K562 (cell line): ENCODE data around the gene MARCHF7. TPM values are rescaled to one million over a fixed set of nuclear protein-coding genes. Genes with fewer than 3 reads are reported as not detected.

Source experiments
- ATAC-seq: fragments of 200-7000 bp; cut with Tn5 transposase; 3 replicates; pipeline ENCODE4 v1.9.1; 2020; ENCODE audit warnings: moderate library complexity
- BruUV-seq: library from RNA; stranded (reverse); fragments of 400-500 nt; replicated peaks from 2 replicates; lab custom pipeline; 2021; lab: Mats Ljungman, UMichigan
- CTCF ChIA-PET: fragments of 300-600 bp; formaldehyde crosslinking; extraction: SDS; loops from one replicate; lab custom pipeline; 2021; ENCODE audit warnings: low intra/inter-chr PET ratio; lab: Yijun Ruan, JAX
- POLR2A ChIA-PET: fragments of 300-600, 350-650 bp; sonication (Branson Sonifier 250); formaldehyde crosslinking; extraction: SDS; loops from one replicate; lab custom pipeline; 2021; ENCODE audit warnings: antibody characterized with exemption, inconsistent platforms; lab: Yijun Ruan, JAX
- DNase-seq, 4 experiments: peaks; one replicate each; pipeline versions ENCODE4 v3.0.0 to v3.0.0-alpha.2; 2011 to 2018; ENCODE audit warnings: low spot score in 3 of 4, mixed read lengths in 3 of 4; ENCODE audit errors: extremely low read depth in 1 of 4
- FAIRE-seq: peaks from 2 replicates; lab custom pipeline; 2011; peaks lifted over from hg19 to GRCh38; lab: Jason Lieb, UNC
- H2AFZ ChIP-seq: 2 replicates; pipeline ENCODE4 v1.6.0; 2011; ENCODE audit warnings: low read depth, low read length, control low read depth, inconsistent platforms
- H3K27ac ChIP-seq: fragments of 200-600 bp; 3 replicates; pipeline ENCODE4 v1.8.0; 2011; ENCODE audit warnings: low read depth, mild to moderate bottlenecking, control low read depth, inconsistent platforms, low read length, moderate library complexity, mixed read lengths; ENCODE audit errors: extremely low read depth
- H3K27me3 ChIP-seq, 2 experiments: fragments of 300-600 bp in 1 of 2; 2 replicates in 1 of 2; 3 replicates in 1 of 2; pipeline versions ENCODE4 v1.6.0 to v1.8.0; 2011; ENCODE audit warnings: inconsistent platforms in 2 of 2, low read length in 2 of 2, mild to moderate bottlenecking in 1 of 2, mixed read lengths in 1 of 2, moderate library complexity in 1 of 2; ENCODE audit not compliant: control insufficient read depth in 2 of 2, insufficient read depth in 2 of 2
- H3K36me3 ChIP-seq: fragments of 300-600 bp; 3 replicates; pipeline ENCODE4 v1.8.0; 2011; ENCODE audit warnings: mild to moderate bottlenecking, low read length, inconsistent platforms; ENCODE audit not compliant: control insufficient read depth, insufficient read depth
- H3K4me1 ChIP-seq, 2 experiments: fragments of 200-600 bp in 1 of 2; replicated peaks in 1 of 2; 2 replicates in 1 of 2; 3 replicates in 1 of 2; pipeline versions ENCODE4 v1.5.1 to v1.8.0; 2011; ENCODE audit warnings: inconsistent platforms in 2 of 2, low read length in 2 of 2, mild to moderate bottlenecking in 1 of 2, mixed read lengths in 1 of 2, moderate library complexity in 1 of 2; ENCODE audit not compliant: control insufficient read depth in 2 of 2, insufficient read depth in 2 of 2
- H3K4me2 ChIP-seq: 2 replicates; pipeline ENCODE4 v1.6.1; 2011; ENCODE audit warnings: low read length, control low read depth, inconsistent platforms, mixed read lengths; ENCODE audit not compliant: insufficient read depth
- H3K4me3 ChIP-seq: fragments of 200-600 bp; sonication (generic), shearing (Covaris generic); 2 replicates; pipeline ENCODE4 v1.5.1; 2016; ENCODE audit warnings: control low read depth, inconsistent platforms
- H3K79me2 ChIP-seq: fragments of 200-600 bp; 3 replicates; pipeline ENCODE4 v1.8.0; 2011; ENCODE audit warnings: low read length, inconsistent platforms; ENCODE audit not compliant: control insufficient read depth, insufficient read depth
- H3K9ac ChIP-seq, 2 experiments: 2 replicates each; pipeline versions ENCODE4 v1.6.0 to v1.6.1; 2011; ENCODE audit warnings: low read depth in 2 of 2, low read length in 2 of 2, control low read depth in 1 of 2, inconsistent platforms in 1 of 2, mild to moderate bottlenecking in 1 of 2, mixed read lengths in 1 of 2; ENCODE audit not compliant: insufficient read depth in 1 of 2
- H3K9me1 ChIP-seq: one replicate; pipeline ENCODE4 v1.6.0; 2011; ENCODE audit warnings: inconsistent platforms, mild to moderate bottlenecking, low read length, moderate library complexity; ENCODE audit not compliant: control insufficient read depth, insufficient read depth
- H3K9me3 ChIP-seq: replicated peaks from 2 replicates; pipeline ENCODE4 v1.5.1; 2011; ENCODE audit warnings: low read depth, low read length, inconsistent platforms; ENCODE audit not compliant: control insufficient read depth, insufficient read depth
- H4K20me1 ChIP-seq: replicated peaks from 2 replicates; pipeline ENCODE4 v1.6.1; 2011; ENCODE audit warnings: low read length, inconsistent platforms, mixed read lengths; ENCODE audit not compliant: control insufficient read depth, insufficient read depth
- AFF4 ChIP-seq: sonication (generic); formaldehyde crosslinking; IDR thresholded peaks from 2 replicates; pipeline ENCODE4 v1.8.0; 2023; ENCODE audit warnings: mild to moderate bottlenecking, missing genetic modification reagents
- HEY1 ChIP-seq: fragments of 250-450 bp; sonication (Bioruptor Pico); IDR thresholded peaks from 2 replicates; pipeline ENCODE4 v1.5.0; 2020; ENCODE audit warnings: mild to moderate bottlenecking, moderate library complexity, borderline replicate concordance
- HMBOX1 ChIP-seq: sonication (generic); IDR thresholded peaks from 2 replicates; pipeline ENCODE4 v1.6.1; 2016
- KHSRP ChIP-seq: fragments of 450-650 bp; IDR thresholded peaks from 2 replicates; pipeline ENCODE4 v1.6.1; 2017
- MAFF ChIP-seq: IDR thresholded peaks from 2 replicates; pipeline ENCODE4 v1.6.1; 2012; ENCODE audit warnings: low read length, improper control_type of control experiment
- MAZ ChIP-seq, 2 experiments: fragments of 450-650 bp in 1 of 2; sonication (generic) in 1 of 2; formaldehyde crosslinking; IDR thresholded peaks in 1 of 2; conservative IDR thresholded peaks in 1 of 2; 2 replicates each; pipeline versions ENCODE4 v1.4.0 to v1.5.0; 2020; ENCODE audit warnings: mild to moderate bottlenecking in 1 of 2, missing genetic modification reagents in 1 of 2
- MITF ChIP-seq: IDR thresholded peaks from 2 replicates; pipeline ENCODE4 v1.6.1; 2014; ENCODE audit warnings: antibody characterized with exemption
- NFE2 ChIP-seq: IDR thresholded peaks from 2 replicates; pipeline ENCODE4 v1.6.1; 2014; ENCODE audit warnings: antibody characterized with exemption, low read depth
- SAFB2 ChIP-seq: fragments of 200-400 bp; formaldehyde crosslinking; IDR thresholded peaks from 2 replicates; pipeline ENCODE4 v1.6.1; 2018; ENCODE audit warnings: borderline replicate concordance, low read length, low read depth, moderate library complexity; ENCODE audit not compliant: severe bottlenecking
- SMAD1 ChIP-seq: fragments of 150-350 bp; IDR thresholded peaks from 2 replicates; pipeline ENCODE4 v1.6.1; 2014; ENCODE audit warnings: low read length, low read depth; ENCODE audit not compliant: partially characterized antibody
- SMARCA4 ChIP-seq: fragments of 450-650 bp; IDR thresholded peaks from 2 replicates; pipeline ENCODE4 v1.6.1; 2016
- STAG1 ChIP-seq: sonication (generic); formaldehyde crosslinking; IDR thresholded peaks from 2 replicates; pipeline ENCODE4 v1.5.0; 2020; ENCODE audit warnings: missing genetic modification reagents, borderline replicate concordance
- ZNF316 ChIP-seq: fragments of 450-650 bp; IDR thresholded peaks from 2 replicates; pipeline ENCODE4 v1.6.1; 2016
- WGBS: fragments of 100-300 bp; shearing (Covaris generic); methylation state at CpG from one replicate; pipeline ENCODE4 v1.1.6; 2016; ENCODE audit warnings: low coverage, mixed read lengths; ENCODE audit not compliant: insufficient coverage; ENCODE audit errors: missing lambda C conversion rate; 5-methylcytosine and 5-hydroxymethylcytosine counted together
- in situ Hi-C: fragments of 300-500 bp; cut with MboI; formaldehyde crosslinking; loops from 4 replicates; pipeline ENCODE4 v1.15.0; 2018; ENCODE audit warnings: inconsistent platforms, mixed read lengths
- intact Hi-C: fragments of 100-400 bp; cut with micrococcal nuclease; formaldehyde crosslinking; loops from 2 replicates; pipeline ENCODE4 v1.14.2; 2022
- polyA plus RNA-seq, 8 experiments: library from polyadenylated mRNA; depleted of rRNA in 4 of 8; stranded (reverse) in 5 of 8; unstranded in 3 of 8; fragments of >200 nt; fragmentation: Nextera tagmentation in 2 of 8; fragmentation: Illumina TruSeq in 1 of 8; extraction: Ambion mirVana in 2 of 8; extraction: Trizol in 1 of 8; gene quantifications; 2 replicates each; pipeline versions ENCODE4 v1.2.1 to v1.2.3, GENCODE V29; 2011 to 2014; ENCODE audit warnings: inconsistent platforms in 1 of 8, missing spikeins in 1 of 8
- total RNA-seq, 7 experiments: library from RNA; depleted of rRNA in 6 of 7; stranded (reverse); fragments of >200 nt in 6 of 7; fragmentation: Illumina TruSeq in 2 of 7; extraction: Trizol in 2 of 7; gene quantifications; 2 replicates each; pipeline versions ENCODE4 v1.2.1 to v1.2.3, GENCODE V29; 2011 to 2021; ENCODE audit warnings: low replicate concordance in 1 of 7

MARCHF7 gene
- total and polyA plus RNA-seq, 9 of the 15 experiments (the other 6 are each of a cell fraction or from before 2014, with no cell fraction given), result 58.2 to 137 (median 86.7) TPM

GRCh38 chr2:159713631-159714246, 1.4 kb downstream of the MARCHF7 start (continued):
- no peak for TF ChIP-seq MITF
- TF ChIP-seq HMBOX1, result peak; percentile 71
- TF ChIP-seq HEY1, result no peak
- TF ChIP-seq STAG1 (CRISPR knock-in tag), result no peak

- BruUV-seq, result no TSS peak
- Histone ChIP-seq H4K20me1 (peaks cover 52% of the 10 kb centered on the region), H2AFZ (no peak overlapping the region), H3K4me1 (peaks cover 11 to 17% of the 10 kb centered on the region in 2 experiments; a peak in 4 of 5 replicates), H3K79me2 (peaks cover 88% of the 10 kb centered on the region), H3K36me3 (peaks cover 59% of the 10 kb centered on the region), H3K9me1 (no peaks in the 10 kb centered on the region), H3K9me3 (no peaks in the 10 kb centered on the region), H3K4me3 (peak overlapping the region; percentile 88), H3K4me2 (peak overlapping the region; percentile 93), H3K27ac (peak overlapping the region; percentile 99), H3K9ac (peak overlapping the region; percentile 77 to 98; a peak in 3 of 4 replicates), H3K27me3 (no peaks in the 10 kb centered on the region; a peak in 1 of 5 replicates)
- FAIRE-seq (no peak), DNase-seq (no peak), ATAC-seq (no peak)
- in situ Hi-C loops, result no loop called here
- intact Hi-C loops, result loop anchor here (5.0 kb wide), 3 partner anchors 93 to 812 kb away; no protein-coding TSS in a partner anchor
- CTCF ChIA-PET, result no interaction called here
- POLR2A ChIA-PET, result interaction anchor here (0.6 to 3.7 kb wide), 11 partner anchors 10 to 583 kb away, joined by 3 to 30 read pairs (median 7); partner anchors contain the start of genes BAZ2B and WDSUB1
- 46% methylated on average over 8 of the region's 8 CpGs for WGBS
- TF ChIP-seq SAFB2, result no peak
- peak; percentile 63 for TF ChIP-seq NFE2
- no peak for TF ChIP-seq MAZ (CRISPR knock-in tag; conservative IDR thresholded peaks at IDR 0.05 in 1 of 2, IDR thresholded peaks at IDR 0.05 in 1 of 2)
- TF ChIP-seq SMARCA4, result peak; percentile 31; the same call in 1 of the 2 replicates
- 0 out of 2 replicates have a peak, but pooled peaks have one; percentile 63 for TF ChIP-seq AFF4 (CRISPR knock-in tag)
- no peak for TF ChIP-seq SMAD1
- TF ChIP-seq KHSRP, result no peak
- peak; percentile 96 for TF ChIP-seq ZNF316
- TF ChIP-seq MAFF, result peak; percentile 83
Observed at GRCh38 chr2:159714247-159714930, 2.1 kb downstream of the MARCHF7 start.
